Keratinocyte (primary cell): ENCODE results near the gene PAQR8.

Experiments
- CTCF ChIP-seq, 3 experiments: IDR thresholded peaks in 1 of 3; conservative IDR thresholded peaks in 1 of 3; optimal IDR thresholded peaks in 1 of 3; 2 replicates in 2 of 3; 3 replicates in 1 of 3; pipeline versions ENCODE3 to v1.5.1; 2011; ENCODE audit warnings: low read length in 3 of 3, mild to moderate bottlenecking in 3 of 3, moderate library complexity in 2 of 3, control low read depth in 1 of 3, inconsistent platforms in 1 of 3; ENCODE audit not compliant: insufficient read depth in 2 of 3; ENCODE audit errors: extremely low read depth in 1 of 3
- EZH2 ChIP-seq: IDR thresholded peaks from one replicate; pipeline ENCODE4 v1.6.1; 2012; ENCODE audit warnings: inconsistent platforms, mild to moderate bottlenecking, low read length, moderate library complexity

- TF ChIP-seq CTCF (optimal IDR thresholded peaks at IDR 0.05 in 1 of 3, IDR thresholded peaks at IDR 0.05 in 1 of 3, conservative IDR thresholded peaks at IDR 0.05 in 1 of 3; ENCODE audit: extremely low read depth in 1 of 3, insufficient read depth in 2 of 3, low read length in 3 of 3) (no peak), EZH2 (no peak)
These were observed 12.3 kb downstream of the PAQR8 start for GRCh38 chr6:52374247-52374646.
